Type B pancreatic cell (in vitro differentiated cells): ENCODE results near the gene UFC1. TPM values are rescaled to one million over a fixed set of nuclear protein-coding genes. Genes with fewer than 3 reads are reported as not detected.

Experiments
- DNase-seq: peaks from one replicate; pipeline ENCODE4 v3.0.0; 2021; ENCODE audit warnings: mixed read lengths; ENCODE audit not compliant: unreplicated experiment; ENCODE audit errors: extremely low spot score
- H3K27ac Mint-ChIP-seq: 2 replicates; pipeline ENCODE4 v1.8.0; 2021; ENCODE audit warnings: mild to moderate bottlenecking, mixed read lengths
- H3K27me3 Mint-ChIP-seq: 2 replicates; pipeline ENCODE4 v1.8.0; 2021; ENCODE audit warnings: mixed read lengths
- H3K36me3 Mint-ChIP-seq: 2 replicates; pipeline ENCODE4 v1.8.0; 2021; ENCODE audit warnings: mixed read lengths
- H3K4me1 Mint-ChIP-seq: one replicate; pipeline ENCODE4 v1.8.0; 2021; ENCODE audit warnings: mixed read lengths; ENCODE audit not compliant: unreplicated experiment
- H3K4me3 Mint-ChIP-seq: 2 replicates; pipeline ENCODE4 v1.8.0; 2021; ENCODE audit warnings: mild to moderate bottlenecking, mixed read lengths
- H3K9me3 Mint-ChIP-seq: 2 replicates; pipeline ENCODE4 v1.8.0; 2021; ENCODE audit warnings: mixed read lengths
- total RNA-seq: library from RNA; stranded (reverse); gene quantifications from 2 replicates; pipeline ENCODE4 v1.2.1, GENCODE V29; 2021; ENCODE audit warnings: low replicate concordance
- TF ChIP-seq, protein P1 (sequence below): fragments of 200-600 bp; sonication (generic); conservative IDR thresholded peaks from 2 replicates; pipeline ENCODE4 v1.5.0; 2021; ENCODE audit warnings: antibody characterized with exemption, mild to moderate bottlenecking

Gene UFC1
- total RNA-seq, 1 donor from 2014 or later: 90.3 TPM

DNA sequence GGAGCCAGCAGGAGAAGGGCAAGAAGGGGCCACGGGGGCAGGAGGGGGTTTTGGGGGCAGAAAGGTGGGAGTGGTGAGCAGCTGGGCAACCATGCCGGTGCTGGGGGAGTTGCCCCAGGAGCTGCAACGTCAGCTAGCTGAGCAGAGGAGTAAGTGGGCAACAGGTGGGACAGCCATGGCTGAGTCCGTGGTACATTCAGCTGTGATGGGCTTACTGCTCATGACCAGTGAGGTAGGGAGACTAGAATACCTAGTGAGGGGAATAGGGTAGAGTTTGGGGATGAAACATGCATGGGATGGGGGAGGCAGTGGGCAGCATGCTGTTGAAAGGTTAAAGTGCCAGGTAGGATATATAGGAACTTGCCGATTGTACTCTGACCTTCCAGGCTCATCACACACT lies 7.9 kb downstream of the UFC1 start:
- H3K27ac Mint-ChIP-seq: no peak overlapping the region
- TF ChIP-seq, protein P1, sequence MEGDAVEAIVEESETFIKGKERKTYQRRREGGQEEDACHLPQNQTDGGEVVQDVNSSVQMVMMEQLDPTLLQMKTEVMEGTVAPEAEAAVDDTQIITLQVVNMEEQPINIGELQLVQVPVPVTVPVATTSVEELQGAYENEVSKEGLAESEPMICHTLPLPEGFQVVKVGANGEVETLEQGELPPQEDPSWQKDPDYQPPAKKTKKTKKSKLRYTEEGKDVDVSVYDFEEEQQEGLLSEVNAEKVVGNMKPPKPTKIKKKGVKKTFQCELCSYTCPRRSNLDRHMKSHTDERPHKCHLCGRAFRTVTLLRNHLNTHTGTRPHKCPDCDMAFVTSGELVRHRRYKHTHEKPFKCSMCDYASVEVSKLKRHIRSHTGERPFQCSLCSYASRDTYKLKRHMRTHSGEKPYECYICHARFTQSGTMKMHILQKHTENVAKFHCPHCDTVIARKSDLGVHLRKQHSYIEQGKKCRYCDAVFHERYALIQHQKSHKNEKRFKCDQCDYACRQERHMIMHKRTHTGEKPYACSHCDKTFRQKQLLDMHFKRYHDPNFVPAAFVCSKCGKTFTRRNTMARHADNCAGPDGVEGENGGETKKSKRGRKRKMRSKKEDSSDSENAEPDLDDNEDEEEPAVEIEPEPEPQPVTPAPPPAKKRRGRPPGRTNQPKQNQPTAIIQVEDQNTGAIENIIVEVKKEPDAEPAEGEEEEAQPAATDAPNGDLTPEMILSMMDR: no peak
- H3K36me3 Mint-ChIP-seq: peaks cover 13% of the 10 kb centered on the region

DNA sequence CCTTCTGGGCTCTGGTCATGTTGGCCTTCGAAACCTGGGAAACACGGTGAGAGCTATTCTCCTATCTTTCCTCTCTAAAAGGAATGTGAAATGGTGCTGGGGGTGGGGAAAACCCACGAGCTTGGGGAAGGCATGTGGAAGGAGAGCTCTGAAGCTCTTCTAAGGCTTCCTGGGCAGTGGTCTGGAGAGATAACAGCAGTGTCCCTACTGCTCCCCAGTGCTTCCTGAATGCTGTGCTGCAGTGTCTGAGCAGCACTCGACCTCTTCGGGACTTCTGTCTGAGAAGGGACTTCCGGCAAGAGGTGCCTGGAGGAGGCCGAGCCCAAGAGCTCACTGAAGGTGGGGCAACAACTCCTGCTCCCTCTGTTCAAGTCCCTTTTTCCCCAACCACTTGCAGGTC lies 8.3 kb downstream of the UFC1 start:
- DNase-seq: no peak
- Mint-ChIP-seq H3K4me1 (peaks cover 34% of the 10 kb centered on the region), H3K9me3 (no peaks in the 10 kb centered on the region), H3K4me3 (peak overlapping the region; percentile 51), H3K27ac (no peak overlapping the region), H3K36me3 (peaks cover 13% of the 10 kb centered on the region), H3K27me3 (no peaks in the 10 kb centered on the region)
- TF ChIP-seq, protein P1: no peak

More for the DNA sequence above, 7.9 kb downstream of the UFC1 start:
- H3K4me1 Mint-ChIP-seq: peaks cover 34% of the 10 kb centered on the region
- peak overlapping the region; percentile 51 for H3K4me3 Mint-ChIP-seq
- no peak for DNase-seq
- no peaks in the 10 kb centered on the region for H3K27me3 Mint-ChIP-seq
- H3K9me3 Mint-ChIP-seq: no peaks in the 10 kb centered on the region

DNA sequence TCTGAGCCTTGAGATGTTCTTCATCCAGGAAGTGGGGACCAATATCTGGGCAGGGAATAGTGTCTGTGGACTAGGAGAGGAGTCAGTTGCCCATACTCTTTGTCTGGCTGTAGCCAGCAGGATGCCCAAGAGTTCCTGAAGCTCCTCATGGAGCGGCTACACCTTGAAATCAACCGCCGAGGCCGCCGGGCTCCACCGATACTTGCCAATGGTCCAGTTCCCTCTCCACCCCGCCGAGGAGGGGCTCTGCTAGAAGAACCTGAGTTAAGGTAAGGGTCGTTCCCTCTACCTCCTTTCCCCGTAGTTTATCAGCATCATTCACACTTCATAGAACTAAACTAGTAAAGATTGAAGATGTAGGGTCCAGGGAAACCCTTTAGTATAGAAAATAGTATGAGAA lies 9.0 kb downstream of the UFC1 start:
- no peak for DNase-seq
- peak overlapping the region; percentile 68 for H3K27ac Mint-ChIP-seq
- H3K4me3 Mint-ChIP-seq: peak overlapping the region; percentile 22
- no peaks in the 10 kb centered on the region for H3K9me3 Mint-ChIP-seq
- H3K4me1 Mint-ChIP-seq: peaks cover 34% of the 10 kb centered on the region
- TF ChIP-seq, protein P1: no peak
- H3K27me3 Mint-ChIP-seq: no peaks in the 10 kb centered on the region
- peaks cover 13% of the 10 kb centered on the region for H3K36me3 Mint-ChIP-seq

DNA sequence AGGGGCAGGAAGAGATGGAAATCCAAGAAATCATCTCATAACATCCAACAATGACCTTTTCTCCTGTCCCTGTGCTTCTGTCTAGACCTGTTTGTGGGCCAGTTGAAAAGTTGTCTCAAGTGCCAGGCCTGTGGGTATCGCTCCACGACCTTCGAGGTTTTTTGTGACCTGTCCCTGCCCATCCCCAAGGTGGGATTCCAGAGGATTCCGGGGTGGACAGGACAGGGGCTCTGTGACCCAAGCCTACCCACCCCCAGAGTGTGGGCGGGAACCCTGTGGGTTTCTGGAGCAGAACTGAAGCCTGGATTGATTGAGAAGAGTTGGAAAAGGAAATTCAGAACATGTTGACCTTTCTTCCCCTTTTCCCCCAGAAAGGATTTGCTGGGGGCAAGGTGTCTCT lies 10.0 kb downstream of the UFC1 start:
- peaks cover 32% of the 10 kb centered on the region for H3K4me1 Mint-ChIP-seq
- TF ChIP-seq, protein P1: no peak
- peaks cover 13% of the 10 kb centered on the region for H3K36me3 Mint-ChIP-seq
- H3K4me3 Mint-ChIP-seq: peak overlapping the region; percentile 33
- H3K27ac Mint-ChIP-seq: peak overlapping the region; percentile 68
- DNase-seq: no peak
- no peaks in the 10 kb centered on the region for H3K27me3 Mint-ChIP-seq
- no peaks in the 10 kb centered on the region for H3K9me3 Mint-ChIP-seq

DNA sequence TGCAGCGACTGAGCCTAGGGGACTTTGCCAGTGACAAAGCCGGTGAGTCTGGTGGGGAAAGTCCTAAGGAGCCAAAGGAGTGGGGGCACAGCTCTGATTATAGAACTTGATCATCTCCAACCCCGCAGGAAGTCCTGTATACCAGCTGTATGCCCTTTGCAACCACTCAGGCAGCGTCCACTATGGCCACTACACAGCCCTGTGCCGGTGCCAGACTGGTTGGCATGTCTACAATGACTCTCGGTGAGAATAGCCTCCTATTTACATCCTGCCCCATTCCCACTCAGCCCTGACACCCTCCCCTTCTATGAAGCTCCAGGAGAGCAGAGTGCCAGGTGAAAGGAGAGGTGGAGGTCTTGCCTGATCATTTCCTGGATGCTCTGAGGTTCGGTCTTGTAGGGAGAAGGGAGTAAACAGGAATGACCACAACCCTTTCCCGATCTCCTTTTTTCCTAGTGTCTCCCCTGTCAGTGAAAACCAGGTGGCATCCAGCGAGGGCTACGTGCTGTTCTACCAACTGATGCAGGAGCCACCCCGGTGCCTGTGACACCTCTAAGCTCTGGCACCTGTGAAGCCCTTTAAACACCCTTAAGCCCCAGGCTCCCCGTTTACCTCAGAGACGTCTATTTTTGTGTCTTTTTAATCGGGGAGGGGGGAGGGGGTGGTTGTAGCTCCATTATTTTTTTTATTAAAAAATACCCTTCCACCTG lies 11.3 kb downstream of the UFC1 start:
- no peak for DNase-seq
- Mint-ChIP-seq H3K36me3 (peaks cover 13% of the 10 kb centered on the region), H3K27ac (peak overlapping the region; percentile 99), H3K27me3 (no peaks in the 10 kb centered on the region), H3K4me1 (peaks cover 24% of the 10 kb centered on the region), H3K9me3 (no peaks in the 10 kb centered on the region), H3K4me3 (peak overlapping the region; percentile 68)
- TF ChIP-seq, protein P1: no peak
